Measurements from ENCODE around the gene LHX8.
A peak's percentile ranks its signal among the peaks of the same experiment; 100 is the strongest.

Gene LHX8

DNA sequence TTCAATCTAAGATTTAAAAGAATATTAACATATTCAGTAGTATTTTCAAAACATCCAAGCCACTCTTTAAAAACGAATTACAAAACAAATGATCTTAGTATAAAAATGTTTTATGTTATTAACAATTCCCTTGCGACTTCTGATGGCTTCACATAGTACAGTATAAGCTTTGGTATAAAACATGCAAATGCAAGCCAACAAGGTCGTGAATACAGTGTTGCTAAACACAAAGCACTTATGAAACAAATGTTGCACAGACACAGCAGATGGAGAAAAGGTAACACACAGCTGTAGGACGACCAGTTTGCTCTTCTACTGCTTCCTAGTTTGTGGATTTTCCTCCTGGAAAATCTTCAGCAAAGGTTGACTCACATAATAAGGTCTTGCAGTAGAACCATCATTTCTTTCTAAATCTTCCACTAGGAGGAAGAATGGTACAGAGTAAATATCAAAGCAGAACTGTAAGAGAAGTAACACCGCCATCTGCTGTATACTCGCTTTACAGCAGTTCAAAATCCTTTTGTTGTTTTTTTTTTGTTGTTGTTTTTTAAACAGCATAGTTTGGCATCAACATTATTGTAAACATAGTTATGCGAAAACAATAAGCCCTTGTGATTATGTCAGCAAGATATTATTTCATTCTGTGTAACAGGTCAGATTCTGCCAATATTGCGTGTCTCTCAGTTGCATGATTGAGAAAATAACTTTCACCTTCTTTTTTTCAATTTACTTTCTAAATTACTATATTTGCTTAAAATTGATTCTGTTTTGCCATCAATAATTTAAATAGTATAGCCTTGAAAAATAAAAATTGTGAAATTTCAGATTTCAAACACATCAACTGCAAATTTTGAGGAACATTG, 69.5 kb downstream of the LHX8 start:
- peak; percentile 20 for DNase-seq (ENCODE audit: low spot score)

DNA sequence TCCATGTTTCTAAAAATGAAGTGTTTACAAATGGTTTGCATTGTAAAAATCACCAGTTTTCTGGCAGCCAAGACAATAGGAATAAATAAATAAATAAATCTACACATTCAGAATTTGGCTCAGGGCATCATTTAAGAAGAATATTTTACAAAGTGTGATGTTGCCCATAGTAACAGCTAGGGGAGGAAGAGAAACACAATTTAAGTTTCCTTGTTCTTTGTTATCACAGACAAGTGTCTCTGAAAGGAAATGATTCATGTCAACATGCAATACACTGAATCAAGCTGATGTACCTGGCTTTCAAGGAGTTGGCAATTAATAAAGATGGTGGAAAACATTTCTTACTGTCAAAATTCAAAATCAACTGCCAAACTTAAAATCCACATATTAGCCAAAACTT, 74.7 kb downstream of the LHX8 start:
- DNase-seq (ENCODE audit: low spot score), result no peak

All from HuH-7 (cell line).